B cell (primary cell): ENCODE data around the gene SPINK5. TPM values are rescaled to one million over a fixed set of nuclear protein-coding genes. Genes with fewer than 3 reads are reported as not detected.

Source experiments
- ATAC-seq: fragments of 200-7000 bp; cut with Tn5 transposase; one replicate; pipeline ENCODE4 v1.10.0; 2021; ENCODE audit warnings: low read depth, mild to moderate bottlenecking, moderate number of reproducible peaks, moderate library complexity
- CTCF ChIA-PET: fragments of 350-600 bp; sonication (Branson Sonifier 250); formaldehyde crosslinking; loops from one replicate; lab custom pipeline; 2021; ENCODE audit warnings: antibody characterized with exemption, inconsistent platforms; lab: Charles Lee
- POLR2A ChIA-PET: fragments of 350-600 bp; sonication (Branson Sonifier 250); formaldehyde crosslinking; loops from one replicate; lab custom pipeline; 2021; ENCODE audit warnings: antibody characterized with exemption; lab: Charles Lee
- DNase-seq: peaks from one replicate; pipeline ENCODE4 v3.0.0; 2013
- H2AFZ ChIP-seq: 2 replicates; pipeline ENCODE4 v1.6.1; 2012; ENCODE audit warnings: mild to moderate bottlenecking, low read depth, low read length; ENCODE audit not compliant: insufficient read depth, poor library complexity, severe bottlenecking
- H3K27ac ChIP-seq, 2 donors: 1 replicate in 1 of 2; 2 replicates in 1 of 2; pipeline ENCODE4 v1.5.1; 2012 to 2013; ENCODE audit warnings: low read length in 2 of 2, mild to moderate bottlenecking in 2 of 2, moderate library complexity in 1 of 2
- H3K27me3 ChIP-seq, 4 experiments: fragments of 200-600 bp in 1 of 4; sonication (generic) in 1 of 4; replicated peaks in 1 of 4; 1 replicate in 2 of 4; 2 replicates in 2 of 4; pipeline versions ENCODE4 v1.6.1 to v1.7.0; 2013 to 2016; ENCODE audit warnings: low read length in 3 of 4, mild to moderate bottlenecking in 2 of 4, mixed read lengths in 1 of 4, moderate library complexity in 1 of 4; ENCODE audit not compliant: insufficient read depth in 4 of 4, control insufficient read depth in 3 of 4; ENCODE audit errors: control extremely low read depth in 1 of 4
- H3K36me3 ChIP-seq, 2 experiments: replicated peaks in 1 of 2; 1 replicate in 1 of 2; 2 replicates in 1 of 2; pipeline versions ENCODE4 v1.6.1 to v1.7.1; 2013; ENCODE audit warnings: low read length in 1 of 2; ENCODE audit not compliant: insufficient read depth in 2 of 2, control insufficient read depth in 1 of 2; ENCODE audit errors: control extremely low read depth in 1 of 2, extremely low read depth in 1 of 2
- H3K4me1 ChIP-seq, 2 donors: fragments of 200-600 bp in 1 of 2; sonication (generic) in 1 of 2; 1 replicate in 1 of 2; 2 replicates in 1 of 2; pipeline versions ENCODE4 v1.5.1 to v1.6.1; 2013 to 2017; ENCODE audit warnings: low read length in 2 of 2; ENCODE audit not compliant: control insufficient read depth in 2 of 2, insufficient read depth in 2 of 2
- H3K4me2 ChIP-seq: replicated peaks from 2 replicates; pipeline ENCODE3; 2012; ENCODE audit warnings: mild to moderate bottlenecking, low read depth, low read length; ENCODE audit not compliant: poor library complexity, severe bottlenecking
- H3K4me3 ChIP-seq, 5 experiments: fragments of 200-600 bp in 1 of 5; sonication (generic) in 1 of 5; 1 replicate in 3 of 5; 2 replicates in 2 of 5; pipeline versions ENCODE4 v1.5.1 to v1.7.0; 2011 to 2016; ENCODE audit warnings: low read length in 4 of 5, mild to moderate bottlenecking in 4 of 5, low read depth in 2 of 5, control low read depth in 1 of 5, moderate library complexity in 1 of 5; ENCODE audit not compliant: insufficient read depth in 1 of 5; ENCODE audit errors: control extremely low read depth in 1 of 5, extremely low read depth in 1 of 5
- H3K79me2 ChIP-seq: fragments of 200-600 bp; sonication (generic); one replicate; pipeline ENCODE4 v1.6.0; 2016; ENCODE audit warnings: low read length; ENCODE audit not compliant: control insufficient read depth, insufficient read depth
- H3K9ac ChIP-seq: fragments of 200-600 bp; sonication (generic); 2 replicates; pipeline ENCODE4 v1.6.1; 2017; ENCODE audit warnings: mild to moderate bottlenecking, low read length, moderate library complexity
- H3K9me3 ChIP-seq, 3 donors: one replicate each; pipeline versions ENCODE4 v1.6.1 to v1.7.1; 2013; ENCODE audit warnings: low read length in 2 of 3; ENCODE audit not compliant: control insufficient read depth in 2 of 3, insufficient read depth in 1 of 3; ENCODE audit errors: control extremely low read depth in 1 of 3
- H4K20me1 ChIP-seq: 2 replicates; pipeline ENCODE4 v1.6.0; 2012; ENCODE audit warnings: mild to moderate bottlenecking, low read length; ENCODE audit not compliant: insufficient read depth, control insufficient read depth, poor library complexity, severe bottlenecking
- H3K27ac Mint-ChIP-seq: one replicate; pipeline ENCODE4 v1.8.0; 2021; ENCODE audit warnings: mixed read lengths
- H3K27me3 Mint-ChIP-seq: one replicate; pipeline ENCODE4 v1.8.0; 2021; ENCODE audit warnings: mixed read lengths
- H3K4me1 Mint-ChIP-seq: one replicate; pipeline ENCODE4 v1.8.0; 2021; ENCODE audit warnings: mixed read lengths
- H3K4me3 Mint-ChIP-seq: one replicate; pipeline ENCODE4 v1.8.0; 2021; ENCODE audit warnings: mixed read lengths
- H3K9me3 Mint-ChIP-seq: one replicate; pipeline ENCODE4 v1.8.0; 2022; ENCODE audit warnings: mixed read lengths; ENCODE audit not compliant: insufficient read depth
- EZH2 ChIP-seq: IDR thresholded peaks from 2 replicates; pipeline ENCODE4 v1.6.1; 2012; ENCODE audit warnings: borderline replicate concordance, low read depth, mild to moderate bottlenecking, moderate library complexity, low read length; ENCODE audit not compliant: insufficient read depth, poor library complexity, severe bottlenecking
- WGBS: methylation state at CpG from one replicate; pipeline ENCODE4 v1.1.5; 2013; ENCODE audit warnings: missing lambda C conversion rate; ENCODE audit not compliant: insufficient coverage; 5-methylcytosine and 5-hydroxymethylcytosine counted together
- intact Hi-C: fragments of 100-400 bp; cut with micrococcal nuclease; formaldehyde crosslinking; loops from one replicate; pipeline ENCODE4 v1.10.0; 2022
- polyA plus RNA-seq: library from polyadenylated mRNA; depleted of rRNA; stranded (reverse); fragments of >200 nt; gene quantifications from 2 replicates; pipeline ENCODE4 v1.2.3, GENCODE V29; 2012
- total RNA-seq, 2 donors: library from RNA; stranded (reverse); fragments of 120-200 nt in 1 of 2; gene quantifications; 1 replicate in 1 of 2; 2 replicates in 1 of 2; pipeline versions ENCODE4 v1.2.3 to v1.2.4, GENCODE V29; 2013 to 2022
- TF ChIP-seq, protein P1 (sequence below): fragments of 200-600 bp; IDR thresholded peaks from one replicate; pipeline ENCODE4 v1.8.0; 2022; ENCODE audit warnings: antibody characterized with exemption, mild to moderate bottlenecking

The SPINK5 gene
- total and polyA plus RNA-seq, 2 donors (not counting 1 experiment from before 2014, with no cell fraction given), result not detected

GRCh38 chr5:148075529-148075928, 11.7 kb downstream of the SPINK5 start:
- no peaks in the 10 kb centered on the region for H3K27me3 ChIP-seq
- no peak overlapping the region for H3K9ac ChIP-seq
- H3K36me3 ChIP-seq, result no peaks in the 10 kb centered on the region
- ATAC-seq (no peak), DNase-seq (no peak)
- no peak overlapping the region for H3K27ac ChIP-seq
- Mint-ChIP-seq H3K4me1 (no peaks in the 10 kb centered on the region), H3K4me3 (no peak overlapping the region), H3K27me3 (no peaks in the 10 kb centered on the region), H3K27ac (no peak overlapping the region), H3K9me3 (peaks cover 4% of the 10 kb centered on the region)
- intact Hi-C loops, result no loop called here
- WGBS, result 86% methylated on average over 2 of the region's 2 CpGs
- H3K9me3 ChIP-seq, result peaks cover 0 to 2% (median 0%) of the 10 kb centered on the region in 3 donors
- H3K4me2 ChIP-seq, result no peak overlapping the region
- no peak overlapping the region for H2AFZ ChIP-seq
- H3K79me2 ChIP-seq, result no peaks in the 10 kb centered on the region
- H3K4me3 ChIP-seq, result no peak overlapping the region
- TF ChIP-seq EZH2, result no peak
- no peaks in the 10 kb centered on the region for H4K20me1 ChIP-seq
- ChIA-PET POLR2A (no interaction called here), CTCF (no interaction called here)
- H3K4me1 ChIP-seq, result no peaks in the 10 kb centered on the region

DNA sequence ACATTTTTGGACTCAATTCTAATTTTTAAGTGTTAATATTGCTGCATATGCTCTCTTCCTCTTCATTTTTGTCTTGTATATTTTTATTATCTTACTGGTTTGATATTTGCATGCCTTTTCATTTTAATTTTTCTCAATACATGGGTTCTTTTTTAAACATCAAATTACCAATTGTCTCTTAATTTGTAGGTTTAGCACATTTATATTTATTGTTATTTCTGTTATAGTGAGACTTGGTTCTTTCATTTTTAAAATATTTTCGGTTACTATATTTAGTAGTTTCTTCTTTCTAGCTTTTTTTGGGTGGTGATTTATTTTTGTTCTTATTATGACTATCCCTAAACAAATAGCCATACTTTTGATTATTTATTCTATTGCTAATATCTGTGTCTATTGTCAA, 19.4 kb downstream of the SPINK5 start:
- no peaks in the 10 kb centered on the region for H3K4me1 ChIP-seq
- intact Hi-C loops, result no loop called here
- H3K4me2 ChIP-seq, result no peak overlapping the region
- ATAC-seq (no peak), DNase-seq (no peak)
- POLR2A ChIA-PET, result no interaction called here
- CTCF ChIA-PET, result no interaction called here
- no peak overlapping the region for H3K4me3 Mint-ChIP-seq
- no peaks in the 10 kb centered on the region for H4K20me1 ChIP-seq
- no peak overlapping the region for H3K27ac ChIP-seq
- no peak overlapping the region for H3K4me3 ChIP-seq
- no peak overlapping the region for H3K9ac ChIP-seq
- H3K9me3 ChIP-seq, result no peaks in the 10 kb centered on the region
- no peak overlapping the region for H2AFZ ChIP-seq
- no peak overlapping the region for H3K27ac Mint-ChIP-seq
- H3K4me1 Mint-ChIP-seq, result no peaks in the 10 kb centered on the region
- H3K79me2 ChIP-seq, result no peaks in the 10 kb centered on the region
- no CpG with 5 or more reads among the region's 1 CpG for WGBS
- H3K27me3 Mint-ChIP-seq, result no peaks in the 10 kb centered on the region
- no peaks in the 10 kb centered on the region for H3K27me3 ChIP-seq
- TF ChIP-seq, protein P1, sequence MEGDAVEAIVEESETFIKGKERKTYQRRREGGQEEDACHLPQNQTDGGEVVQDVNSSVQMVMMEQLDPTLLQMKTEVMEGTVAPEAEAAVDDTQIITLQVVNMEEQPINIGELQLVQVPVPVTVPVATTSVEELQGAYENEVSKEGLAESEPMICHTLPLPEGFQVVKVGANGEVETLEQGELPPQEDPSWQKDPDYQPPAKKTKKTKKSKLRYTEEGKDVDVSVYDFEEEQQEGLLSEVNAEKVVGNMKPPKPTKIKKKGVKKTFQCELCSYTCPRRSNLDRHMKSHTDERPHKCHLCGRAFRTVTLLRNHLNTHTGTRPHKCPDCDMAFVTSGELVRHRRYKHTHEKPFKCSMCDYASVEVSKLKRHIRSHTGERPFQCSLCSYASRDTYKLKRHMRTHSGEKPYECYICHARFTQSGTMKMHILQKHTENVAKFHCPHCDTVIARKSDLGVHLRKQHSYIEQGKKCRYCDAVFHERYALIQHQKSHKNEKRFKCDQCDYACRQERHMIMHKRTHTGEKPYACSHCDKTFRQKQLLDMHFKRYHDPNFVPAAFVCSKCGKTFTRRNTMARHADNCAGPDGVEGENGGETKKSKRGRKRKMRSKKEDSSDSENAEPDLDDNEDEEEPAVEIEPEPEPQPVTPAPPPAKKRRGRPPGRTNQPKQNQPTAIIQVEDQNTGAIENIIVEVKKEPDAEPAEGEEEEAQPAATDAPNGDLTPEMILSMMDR, result no peak
- TF ChIP-seq EZH2, result no peak
- no peaks in the 10 kb centered on the region for H3K36me3 ChIP-seq
- no peaks in the 10 kb centered on the region for H3K9me3 Mint-ChIP-seq
